ENCODE measurements around the gene UNK.

UNK gene

GRCh38 chr17:75820094-75821080, 35.8 kb downstream of the UNK start:
- H3K9me3 ChIP-seq (ENCODE audit: control insufficient read depth in 1 of 2, low read length in 2 of 2) = no peaks in the 10 kb centered on the region
- H3K36me3 ChIP-seq (ENCODE audit: control insufficient read depth in 1 of 2, insufficient read depth in 2 of 2, low read length in 2 of 2) = peaks cover 45 to 93% of the 10 kb centered on the region in 2 donors
- H3K27me3 ChIP-seq (ENCODE audit: low read depth, low read length) = no peaks in the 10 kb centered on the region
- no peaks in the 10 kb centered on the region for H3K4me1 ChIP-seq (ENCODE audit: control insufficient read depth in 1 of 2, insufficient read depth in 2 of 2, low read length in 2 of 2)
- H3K4me3 ChIP-seq (ENCODE audit: low read depth in 1 of 2, low read length in 2 of 2) = no peak overlapping the region
- H3K27ac ChIP-seq (ENCODE audit: low read length) = no peak overlapping the region

DNA sequence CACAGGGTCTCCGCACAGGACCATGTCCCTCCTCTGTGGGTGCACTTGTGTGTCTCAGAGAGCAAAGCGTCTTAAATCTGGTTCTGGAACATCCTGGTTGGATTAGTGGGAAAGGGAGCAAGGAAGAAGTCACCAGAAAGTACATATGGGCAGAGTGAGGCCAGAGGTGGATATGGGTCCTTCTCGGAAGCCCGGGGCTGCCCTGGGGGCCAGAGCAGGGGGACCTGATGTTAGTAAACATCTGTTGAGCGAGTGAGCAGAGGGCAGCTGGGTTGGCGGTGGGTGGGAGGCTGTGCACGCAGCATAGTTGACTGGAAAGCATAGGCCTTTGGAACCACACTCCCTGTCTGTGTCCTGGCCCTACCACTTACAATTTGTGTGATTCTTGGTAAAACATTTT, 36.9 kb downstream of the UNK start:
- H3K36me3 ChIP-seq (ENCODE audit: control insufficient read depth in 1 of 2, insufficient read depth in 2 of 2, low read length in 2 of 2) = peaks cover 45 to 90% of the 10 kb centered on the region in 2 donors
- no peaks in the 10 kb centered on the region for H3K27me3 ChIP-seq (ENCODE audit: low read depth, low read length)
- H3K27ac ChIP-seq (ENCODE audit: low read length) = no peak overlapping the region
- H3K4me3 ChIP-seq (ENCODE audit: low read depth in 1 of 2, low read length in 2 of 2) = no peak overlapping the region
- no peaks in the 10 kb centered on the region for H3K4me1 ChIP-seq (ENCODE audit: control insufficient read depth in 1 of 2, insufficient read depth in 2 of 2, low read length in 2 of 2)
- H3K9me3 ChIP-seq (ENCODE audit: control insufficient read depth in 1 of 2, low read length in 2 of 2) = no peaks in the 10 kb centered on the region

DNA sequence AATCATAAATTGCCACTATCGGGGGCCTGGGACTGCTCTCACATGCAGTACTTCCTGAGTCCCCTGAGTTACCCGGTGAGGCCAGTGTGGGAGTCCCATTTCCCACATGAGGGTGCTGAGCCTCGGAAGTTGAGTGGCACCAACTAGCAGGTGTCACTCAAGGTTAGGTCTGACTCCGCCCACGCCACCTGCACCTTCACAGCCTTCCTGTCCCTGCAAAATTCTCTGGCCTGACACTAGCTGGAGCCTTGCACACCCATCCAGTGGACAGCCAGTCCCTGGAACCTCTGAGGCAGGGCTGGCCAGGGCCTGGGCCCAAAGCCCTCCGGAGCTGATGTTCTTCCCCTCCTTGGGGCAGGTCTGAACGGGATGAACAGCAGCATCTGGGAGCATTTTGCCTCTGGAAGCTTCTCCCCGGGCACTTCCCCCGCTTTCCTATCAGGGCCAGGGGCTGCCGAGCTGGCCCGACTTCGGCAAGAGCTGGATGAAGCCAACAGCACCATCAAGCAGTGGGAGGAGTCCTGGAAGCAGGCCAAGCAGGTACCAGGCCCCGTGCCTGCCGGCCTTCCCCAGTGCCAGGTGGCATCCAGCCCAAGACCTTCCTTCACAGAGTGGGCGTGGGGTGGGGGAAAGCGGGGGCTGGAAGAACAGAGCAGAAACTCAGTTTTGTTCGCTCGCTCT, 37.7 kb downstream of the UNK start:
- H3K36me3 ChIP-seq (ENCODE audit: control insufficient read depth in 1 of 2, insufficient read depth in 2 of 2, low read length in 2 of 2) = peaks cover 43 to 83% of the 10 kb centered on the region in 2 donors
- H3K9me3 ChIP-seq (ENCODE audit: control insufficient read depth in 1 of 2, low read length in 2 of 2) = no peaks in the 10 kb centered on the region
- no peak overlapping the region for H3K4me3 ChIP-seq (ENCODE audit: low read depth in 1 of 2, low read length in 2 of 2)
- no peaks in the 10 kb centered on the region for H3K27me3 ChIP-seq (ENCODE audit: low read depth, low read length)
- peaks cover 0 to 4% of the 10 kb centered on the region in 2 donors for H3K4me1 ChIP-seq (ENCODE audit: control insufficient read depth in 1 of 2, insufficient read depth in 2 of 2, low read length in 2 of 2)
- no peak overlapping the region for H3K27ac ChIP-seq (ENCODE audit: low read length)

- Histone ChIP-seq H3K27ac (ENCODE audit: low read length) (no peak overlapping the region), H3K9me3 (ENCODE audit: control insufficient read depth in 1 of 2, low read length in 2 of 2) (no peaks in the 10 kb centered on the region), H3K36me3 (ENCODE audit: control insufficient read depth in 1 of 2, insufficient read depth in 2 of 2, low read length in 2 of 2) (peaks cover 38 to 78% of the 10 kb centered on the region in 2 donors), H3K4me3 (ENCODE audit: low read depth in 1 of 2, low read length in 2 of 2) (no peak overlapping the region), H3K4me1 (ENCODE audit: control insufficient read depth in 1 of 2, insufficient read depth in 2 of 2, low read length in 2 of 2) (peaks cover under 1 to 9% of the 10 kb centered on the region in 2 donors), H3K27me3 (ENCODE audit: low read depth, low read length) (no peaks in the 10 kb centered on the region)
These were observed 38.2 kb downstream of the UNK start for GRCh38 chr17:75822800-75823166.

GRCh38 chr17:75823257-75824041, 38.8 kb downstream of the UNK start:
- no peak overlapping the region for H3K27ac ChIP-seq (ENCODE audit: low read length)
- H3K4me3 ChIP-seq (ENCODE audit: low read depth in 1 of 2, low read length in 2 of 2) = no peak overlapping the region
- no peaks in the 10 kb centered on the region for H3K27me3 ChIP-seq (ENCODE audit: low read depth, low read length)
- H3K4me1 ChIP-seq (ENCODE audit: control insufficient read depth in 1 of 2, insufficient read depth in 2 of 2, low read length in 2 of 2) = peaks cover 5 to 13% of the 10 kb centered on the region in 2 donors
- H3K9me3 ChIP-seq (ENCODE audit: control insufficient read depth in 1 of 2, low read length in 2 of 2) = no peaks in the 10 kb centered on the region
- H3K36me3 ChIP-seq (ENCODE audit: control insufficient read depth in 1 of 2, insufficient read depth in 2 of 2, low read length in 2 of 2) = peaks cover 35 to 72% of the 10 kb centered on the region in 2 donors

- H3K27ac ChIP-seq (ENCODE audit: low read length) = no peak overlapping the region
- no peak overlapping the region for H3K4me3 ChIP-seq (ENCODE audit: low read depth in 1 of 2, low read length in 2 of 2)
- H3K4me1 ChIP-seq (ENCODE audit: control insufficient read depth in 1 of 2, insufficient read depth in 2 of 2, low read length in 2 of 2) = peaks cover 5 to 13% of the 10 kb centered on the region in 2 donors
- H3K9me3 ChIP-seq (ENCODE audit: control insufficient read depth in 1 of 2, low read length in 2 of 2) = no peaks in the 10 kb centered on the region
- H3K27me3 ChIP-seq (ENCODE audit: low read depth, low read length) = no peaks in the 10 kb centered on the region
- peaks cover 29 to 69% of the 10 kb centered on the region in 2 donors for H3K36me3 ChIP-seq (ENCODE audit: control insufficient read depth in 1 of 2, insufficient read depth in 2 of 2, low read length in 2 of 2)
These were observed 39.5 kb downstream of the UNK start for GRCh38 chr17:75824050-75824552.

- no peak overlapping the region for H3K4me3 ChIP-seq (ENCODE audit: low read depth in 1 of 2, low read length in 2 of 2)
- H3K27ac ChIP-seq (ENCODE audit: low read length) = no peak overlapping the region
- H3K36me3 ChIP-seq (ENCODE audit: control insufficient read depth in 1 of 2, insufficient read depth in 2 of 2, low read length in 2 of 2) = peaks cover 25 to 64% of the 10 kb centered on the region in 2 donors
- no peaks in the 10 kb centered on the region for H3K9me3 ChIP-seq (ENCODE audit: control insufficient read depth in 1 of 2, low read length in 2 of 2)
- peaks cover 5 to 13% of the 10 kb centered on the region in 2 donors for H3K4me1 ChIP-seq (ENCODE audit: control insufficient read depth in 1 of 2, insufficient read depth in 2 of 2, low read length in 2 of 2)
- H3K27me3 ChIP-seq (ENCODE audit: low read depth, low read length) = no peaks in the 10 kb centered on the region
These were observed 40.1 kb downstream of the UNK start for GRCh38 chr17:75824666-75825065.

DNA sequence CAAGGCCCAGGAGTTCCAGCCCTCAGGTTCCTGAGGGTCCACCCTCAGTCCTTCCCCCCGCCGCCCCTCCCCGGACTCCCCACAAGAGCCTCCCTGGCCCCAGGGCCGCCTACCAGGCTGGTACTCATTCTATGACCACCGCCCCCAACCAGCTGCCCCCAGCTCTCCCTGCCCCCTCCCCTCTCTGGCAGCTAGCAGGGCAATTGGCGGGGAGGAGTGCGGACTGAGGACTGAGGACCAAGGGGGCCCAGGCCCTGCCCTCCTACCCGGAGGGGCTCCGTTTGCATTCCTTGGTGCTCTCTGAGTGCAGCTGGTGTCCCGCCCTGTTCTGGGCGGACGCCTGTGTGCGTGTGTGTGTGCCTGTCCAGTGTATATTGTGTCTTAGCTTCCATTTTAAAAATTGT, 40.5 kb downstream of the UNK start:
- Histone ChIP-seq H3K36me3 (ENCODE audit: control insufficient read depth in 1 of 2, insufficient read depth in 2 of 2, low read length in 2 of 2) (peaks cover 21 to 64% of the 10 kb centered on the region in 2 donors), H3K9me3 (ENCODE audit: control insufficient read depth in 1 of 2, low read length in 2 of 2) (no peaks in the 10 kb centered on the region), H3K27ac (ENCODE audit: low read length) (no peak overlapping the region)

DNA sequence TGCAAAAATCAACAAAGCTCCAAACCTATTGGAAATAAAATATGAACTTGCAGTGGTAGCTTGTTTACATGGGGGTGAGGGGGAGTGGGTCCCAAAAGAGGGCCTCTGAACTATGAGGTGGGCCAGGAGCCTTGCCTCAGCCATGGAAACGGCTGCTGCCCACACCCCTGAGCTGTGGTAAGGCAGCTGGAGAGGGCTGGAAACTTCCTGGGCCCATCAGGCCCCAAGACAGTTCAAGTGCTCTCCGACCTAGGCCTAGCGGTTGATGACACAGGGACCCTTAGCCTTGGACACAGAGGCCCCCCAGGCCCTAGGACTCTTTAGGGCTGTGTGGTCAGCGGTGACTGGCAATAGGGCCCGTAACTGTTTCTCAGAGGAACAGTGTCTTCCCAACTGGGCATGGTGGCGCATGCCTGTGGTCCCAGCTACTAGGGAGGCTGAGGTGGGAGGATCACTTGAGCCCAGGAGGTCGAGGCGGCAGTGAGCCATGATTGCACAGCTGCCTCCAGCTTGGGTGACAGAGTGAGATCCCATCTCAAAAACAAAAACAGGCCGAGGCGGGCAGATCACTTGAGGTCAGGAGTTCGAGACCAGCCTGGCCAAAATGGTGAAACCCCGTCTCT, 41.3 kb downstream of the UNK start:
- Histone ChIP-seq H3K36me3 (ENCODE audit: control insufficient read depth in 1 of 2, insufficient read depth in 2 of 2, low read length in 2 of 2) (peaks cover 17 to 62% of the 10 kb centered on the region in 2 donors), H3K4me1 (ENCODE audit: control insufficient read depth in 1 of 2, insufficient read depth in 2 of 2, low read length in 2 of 2) (peaks cover 5 to 13% of the 10 kb centered on the region in 2 donors), H3K9me3 (ENCODE audit: control insufficient read depth in 1 of 2, low read length in 2 of 2) (no peaks in the 10 kb centered on the region), H3K27ac (ENCODE audit: low read length) (no peak overlapping the region), H3K4me3 (ENCODE audit: low read depth in 1 of 2, low read length in 2 of 2) (no peak overlapping the region), H3K27me3 (ENCODE audit: low read depth, low read length) (no peaks in the 10 kb centered on the region)

More for the DNA sequence above, 40.5 kb downstream of the UNK start:
- H3K27me3 ChIP-seq (ENCODE audit: low read depth, low read length) = no peaks in the 10 kb centered on the region
- H3K4me3 ChIP-seq (ENCODE audit: low read depth in 1 of 2, low read length in 2 of 2) = no peak overlapping the region
- H3K4me1 ChIP-seq (ENCODE audit: control insufficient read depth in 1 of 2, insufficient read depth in 2 of 2, low read length in 2 of 2) = peaks cover 5 to 13% of the 10 kb centered on the region in 2 donors

- peaks cover 5 to 13% of the 10 kb centered on the region in 2 donors for H3K4me1 ChIP-seq (ENCODE audit: control insufficient read depth in 1 of 2, insufficient read depth in 2 of 2, low read length in 2 of 2)
- peaks cover 12 to 57% of the 10 kb centered on the region in 2 donors for H3K36me3 ChIP-seq (ENCODE audit: control insufficient read depth in 1 of 2, insufficient read depth in 2 of 2, low read length in 2 of 2)
- H3K4me3 ChIP-seq (ENCODE audit: low read depth in 1 of 2, low read length in 2 of 2) = peak overlapping the region in 1 of 2 donors; percentile 57
- H3K27ac ChIP-seq (ENCODE audit: low read length) = no peak overlapping the region
- H3K27me3 ChIP-seq (ENCODE audit: low read depth, low read length) = no peaks in the 10 kb centered on the region
- no peaks in the 10 kb centered on the region for H3K9me3 ChIP-seq (ENCODE audit: control insufficient read depth in 1 of 2, low read length in 2 of 2)
These were observed 42.1 kb downstream of the UNK start for GRCh38 chr17:75826561-75827307.
